GM12874 (cell line): Measurements from ENCODE around the gene CLDN15.

Source experiments
- TF ChIP-seq, protein P1 (sequence below): IDR thresholded peaks from 2 replicates; pipeline ENCODE4 v1.5.1; 2011; ENCODE audit warnings: low read depth, mild to moderate bottlenecking, control low read depth, low read length, moderate library complexity; ENCODE audit not compliant: insufficient read depth

CLDN15 gene

DNA sequence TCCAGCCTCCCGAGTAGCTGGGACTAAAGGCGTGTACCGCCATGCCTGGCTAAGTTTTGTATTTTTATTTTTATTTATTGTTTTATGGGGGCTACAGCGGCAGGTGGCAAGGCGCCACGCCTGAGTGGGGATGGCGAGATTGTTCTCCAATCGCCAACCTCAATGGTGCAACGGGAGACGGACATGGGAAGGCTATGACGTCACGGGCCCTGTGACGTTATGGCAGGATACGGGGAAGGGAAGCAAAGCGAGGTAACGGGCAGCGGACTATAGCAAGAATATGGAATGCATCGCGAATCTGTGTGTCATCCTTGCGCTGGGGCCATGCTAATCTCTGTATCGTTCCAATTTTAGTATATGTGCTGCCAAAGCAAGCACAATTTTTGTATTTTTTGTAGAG, 32.1 kb upstream of the CLDN15 start:
- TF ChIP-seq, protein P1, sequence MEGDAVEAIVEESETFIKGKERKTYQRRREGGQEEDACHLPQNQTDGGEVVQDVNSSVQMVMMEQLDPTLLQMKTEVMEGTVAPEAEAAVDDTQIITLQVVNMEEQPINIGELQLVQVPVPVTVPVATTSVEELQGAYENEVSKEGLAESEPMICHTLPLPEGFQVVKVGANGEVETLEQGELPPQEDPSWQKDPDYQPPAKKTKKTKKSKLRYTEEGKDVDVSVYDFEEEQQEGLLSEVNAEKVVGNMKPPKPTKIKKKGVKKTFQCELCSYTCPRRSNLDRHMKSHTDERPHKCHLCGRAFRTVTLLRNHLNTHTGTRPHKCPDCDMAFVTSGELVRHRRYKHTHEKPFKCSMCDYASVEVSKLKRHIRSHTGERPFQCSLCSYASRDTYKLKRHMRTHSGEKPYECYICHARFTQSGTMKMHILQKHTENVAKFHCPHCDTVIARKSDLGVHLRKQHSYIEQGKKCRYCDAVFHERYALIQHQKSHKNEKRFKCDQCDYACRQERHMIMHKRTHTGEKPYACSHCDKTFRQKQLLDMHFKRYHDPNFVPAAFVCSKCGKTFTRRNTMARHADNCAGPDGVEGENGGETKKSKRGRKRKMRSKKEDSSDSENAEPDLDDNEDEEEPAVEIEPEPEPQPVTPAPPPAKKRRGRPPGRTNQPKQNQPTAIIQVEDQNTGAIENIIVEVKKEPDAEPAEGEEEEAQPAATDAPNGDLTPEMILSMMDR: no peak

GRCh38 chr7:101265622-101266516, 28.3 kb upstream of the CLDN15 start:
- TF ChIP-seq, protein P1: no peak

- TF ChIP-seq, protein P1: no peak
Observed at GRCh38 chr7:101258243-101258731, 20.7 kb upstream of the CLDN15 start.

DNA sequence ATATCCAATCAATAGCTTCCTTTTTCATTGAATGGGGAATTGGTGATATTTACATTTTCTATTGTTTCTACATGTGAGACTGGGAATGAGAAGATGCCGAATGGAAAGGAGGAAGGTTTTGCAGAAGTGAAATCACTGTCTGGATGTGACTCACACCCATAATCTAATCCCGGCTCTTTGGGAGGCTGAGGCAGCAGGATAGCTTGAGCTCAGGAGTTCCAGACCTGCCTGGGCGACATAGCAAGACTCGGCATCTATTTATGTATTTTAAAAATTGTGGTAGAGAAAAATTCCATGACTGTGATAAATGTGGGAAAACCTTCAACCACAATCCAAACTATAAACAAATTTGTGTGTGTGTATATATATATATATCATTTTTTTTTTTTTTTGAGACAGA, 18.2 kb upstream of the CLDN15 start:
- TF ChIP-seq, protein P1: no peak

- TF ChIP-seq, protein P1: no peak
Observed at GRCh38 chr7:101251871-101252659, 14.5 kb upstream of the CLDN15 start.

DNA sequence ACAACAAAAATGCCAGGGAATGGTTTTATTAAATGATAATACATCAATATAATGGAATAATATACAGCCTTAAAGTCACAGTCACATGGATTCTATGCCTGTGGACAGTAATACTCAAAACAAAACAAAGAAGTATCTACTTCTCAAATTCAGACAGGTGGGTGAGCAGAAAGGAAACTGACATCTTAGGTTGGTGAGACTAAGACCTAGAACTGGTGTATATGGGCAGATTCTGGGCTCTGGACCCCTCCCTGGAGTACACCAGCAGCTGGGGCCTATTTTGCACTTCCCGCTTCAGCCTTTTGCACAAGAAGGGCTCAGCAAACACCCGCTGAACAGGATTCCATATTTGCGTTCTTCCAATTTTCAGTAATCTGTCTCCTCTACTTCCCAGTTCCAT, 12.7 kb upstream of the CLDN15 start:
- TF ChIP-seq, protein P1: no peak

- TF ChIP-seq, protein P1: no peak
Observed at GRCh38 chr7:101248276-101248675, 10.7 kb upstream of the CLDN15 start.
